Measurements from ENCODE around the gene TENM4.
"Not testable (repeated sequence)": the region's sequence is repeated elsewhere in the genome, so short reads cannot be mapped to it uniquely, and the experiment has no call there.

Gene TENM4

GRCh38 chr11:79200398-79201070 lies 240.3 kb downstream of the TENM4 start:
- DNase-seq, result no peak

GRCh38 chr11:79199729-79200354 lies 241.0 kb downstream of the TENM4 start:
- DNase-seq, result no peak

GRCh38 chr11:79198898-79199250 lies 242.0 kb downstream of the TENM4 start:
- DNase-seq, result peak; percentile 37

GRCh38 chr11:79198203-79198897 lies 242.5 kb downstream of the TENM4 start:
- no peak for DNase-seq

- DNase-seq, result no peak
Observed at GRCh38 chr11:79196950-79197349, 243.9 kb downstream of the TENM4 start.

- DNase-seq, result no peak
Observed at GRCh38 chr11:79195209-79195608, 245.6 kb downstream of the TENM4 start.

- no peak for DNase-seq
Observed at GRCh38 chr11:79193663-79194310, 247.0 kb downstream of the TENM4 start.

- no peak for DNase-seq
Observed at GRCh38 chr11:79192836-79193235, 248.0 kb downstream of the TENM4 start.

GRCh38 chr11:79191716-79192115 lies 249.1 kb downstream of the TENM4 start:
- not testable (repeated sequence) for DNase-seq

- DNase-seq, result not testable (repeated sequence)
Observed at GRCh38 chr11:79190553-79190952, 250.3 kb downstream of the TENM4 start.

GRCh38 chr11:79189601-79190000 lies 251.2 kb downstream of the TENM4 start:
- no peak for DNase-seq

- DNase-seq, result no peak
Observed at GRCh38 chr11:79189055-79189454, 251.8 kb downstream of the TENM4 start.

GRCh38 chr11:79186669-79187068 lies 254.2 kb downstream of the TENM4 start:
- DNase-seq, result no peak

- no peak for DNase-seq
Observed at GRCh38 chr11:79185351-79185750, 255.5 kb downstream of the TENM4 start.

- no peak for DNase-seq
Observed at GRCh38 chr11:79184285-79184684, 256.5 kb downstream of the TENM4 start.

- DNase-seq, result peak; percentile 97
Observed at GRCh38 chr11:79182794-79183193, 258.0 kb downstream of the TENM4 start.

- DNase-seq, result peak; percentile 52
Observed at GRCh38 chr11:79179087-79179486, 261.7 kb downstream of the TENM4 start.

GRCh38 chr11:79174045-79175008 lies 266.5 kb downstream of the TENM4 start:
- DNase-seq, result peak; percentile 23

- peak; percentile 77 for DNase-seq
Observed at GRCh38 chr11:79173615-79174014, 267.2 kb downstream of the TENM4 start.

GRCh38 chr11:79170321-79170720 lies 270.5 kb downstream of the TENM4 start:
- peak; percentile 31 for DNase-seq

GRCh38 chr11:79168530-79169110 lies 272.2 kb downstream of the TENM4 start:
- DNase-seq, result no peak
